HG03442 (cell line): Measurements from ENCODE around the gene WFS1.

Experiments used
- ATAC-seq: cut with Tn5 transposase; IDR thresholded peaks from one replicate; pipeline ENCODE4 v1.9.1; 2021; ENCODE audit warnings: mild to moderate bottlenecking, moderate library complexity; ENCODE audit not compliant: unreplicated experiment

Gene WFS1

DNA sequence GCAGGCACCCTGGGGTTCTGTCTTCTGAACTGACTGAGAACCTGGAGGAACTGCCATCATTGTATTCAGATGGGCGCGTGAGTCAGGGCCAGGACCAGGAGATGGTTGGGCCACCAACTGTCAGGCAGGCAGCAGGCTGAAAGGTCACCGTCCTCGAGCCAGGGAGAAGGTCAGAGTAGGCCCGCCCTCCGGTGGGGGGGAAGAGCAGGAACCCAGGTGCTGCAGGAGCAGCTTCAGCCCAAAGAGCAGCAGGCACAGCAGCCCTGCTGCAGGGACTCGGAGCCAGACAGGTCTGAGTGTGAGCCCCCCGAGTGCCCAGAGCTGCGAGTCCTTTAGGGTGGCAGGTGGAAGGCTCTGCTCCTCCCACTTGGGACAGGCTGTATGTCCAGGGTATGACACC is 26.4 kb downstream of the WFS1 start:
- no peak for ATAC-seq

- ATAC-seq = no peak
Observed at GRCh38 chr4:6297266-6297815, 27.7 kb downstream of the WFS1 start.

GRCh38 chr4:6298035-6298434 is 28.4 kb downstream of the WFS1 start:
- ATAC-seq = no peak

DNA sequence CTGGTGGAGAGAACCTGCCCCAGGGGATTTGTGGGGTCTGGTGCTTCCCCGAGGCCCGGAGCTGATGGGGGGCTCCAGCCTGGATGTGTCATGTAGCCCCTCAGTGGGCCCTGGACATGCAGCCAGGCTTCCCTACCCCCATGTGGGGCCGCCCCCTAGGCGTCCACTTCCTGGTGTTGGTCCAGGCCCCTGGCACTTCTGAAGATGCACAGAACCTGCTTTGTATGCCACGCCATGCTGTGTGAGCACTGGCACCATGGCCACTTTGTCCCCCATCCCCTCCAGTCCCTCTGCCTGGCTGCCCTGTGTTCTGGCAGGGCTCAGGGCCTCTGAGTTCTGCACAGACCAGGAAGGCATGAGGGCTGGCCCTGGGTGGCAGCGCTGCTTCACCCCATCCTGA is 29.2 kb downstream of the WFS1 start:
- no peak for ATAC-seq

GRCh38 chr4:6299875-6300274 is 30.2 kb downstream of the WFS1 start:
- no peak for ATAC-seq

- ATAC-seq = no peak
Observed at GRCh38 chr4:6300359-6300758, 30.7 kb downstream of the WFS1 start.

GRCh38 chr4:6301051-6301731 is 31.5 kb downstream of the WFS1 start:
- ATAC-seq = no peak

DNA sequence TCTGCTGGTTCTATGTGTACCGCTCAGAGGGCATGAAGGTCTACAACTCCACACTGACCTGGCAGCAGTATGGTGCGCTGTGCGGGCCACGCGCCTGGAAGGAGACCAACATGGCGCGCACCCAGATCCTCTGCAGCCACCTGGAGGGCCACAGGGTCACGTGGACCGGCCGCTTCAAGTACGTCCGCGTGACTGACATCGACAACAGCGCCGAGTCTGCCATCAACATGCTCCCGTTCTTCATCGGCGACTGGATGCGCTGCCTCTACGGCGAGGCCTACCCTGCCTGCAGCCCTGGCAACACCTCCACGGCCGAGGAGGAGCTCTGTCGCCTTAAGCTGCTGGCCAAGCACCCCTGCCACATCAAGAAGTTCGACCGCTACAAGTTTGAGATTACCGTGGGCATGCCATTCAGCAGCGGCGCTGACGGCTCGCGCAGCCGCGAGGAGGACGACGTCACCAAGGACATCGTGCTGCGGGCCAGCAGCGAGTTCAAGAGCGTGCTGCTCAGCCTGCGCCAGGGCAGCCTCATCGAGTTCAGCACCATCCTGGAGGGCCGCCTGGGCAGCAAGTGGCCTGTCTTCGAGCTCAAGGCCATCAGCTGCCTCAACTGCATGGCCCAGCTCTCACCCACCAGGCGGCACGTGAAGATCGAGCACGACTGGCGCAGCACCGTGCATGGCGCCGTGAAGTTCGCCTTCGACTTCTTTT is 32.2 kb downstream of the WFS1 start:
- ATAC-seq = no peak

DNA sequence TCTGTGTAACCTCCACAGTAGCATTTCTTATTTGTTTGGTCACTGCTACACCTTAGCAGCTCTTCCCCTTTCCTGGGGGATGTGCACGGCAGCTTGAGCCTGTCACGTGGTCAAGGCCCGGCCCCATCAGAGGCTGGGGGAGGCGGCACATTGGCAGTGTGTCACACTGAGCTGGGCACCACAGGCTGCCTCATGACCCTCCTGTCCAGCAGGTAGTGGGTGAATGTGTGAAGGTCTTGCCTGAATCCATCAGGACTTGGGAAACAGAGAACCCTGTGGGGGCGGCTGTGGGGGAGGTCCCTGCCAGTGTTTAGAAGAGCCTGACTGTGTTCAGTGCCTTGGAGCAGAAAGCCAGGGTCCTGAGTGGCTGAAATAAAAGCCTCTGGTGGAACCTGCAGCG is 33.2 kb downstream of the WFS1 start:
- no peak for ATAC-seq

GRCh38 chr4:6303943-6304342 is 34.3 kb downstream of the WFS1 start:
- ATAC-seq = no peak

DNA sequence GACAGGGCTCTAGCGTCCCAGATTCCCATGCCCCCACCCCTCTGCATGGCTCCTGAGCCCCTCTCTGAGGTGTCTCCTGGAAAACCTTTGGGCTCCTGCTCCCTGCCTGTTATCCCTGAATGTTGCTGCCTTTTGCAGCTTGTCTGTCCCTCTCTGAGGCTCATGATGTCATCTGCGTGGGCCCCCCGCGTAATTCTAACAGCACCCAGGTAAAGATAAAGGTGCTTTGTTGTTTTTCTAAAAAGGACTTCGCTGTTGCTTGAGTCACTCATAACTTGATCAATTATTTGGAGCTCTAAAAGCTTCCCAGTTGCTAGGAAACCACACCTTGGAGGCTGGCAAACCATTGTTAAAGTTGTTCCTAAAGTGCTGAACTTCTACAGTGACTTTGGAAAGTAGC is 36.6 kb downstream of the WFS1 start:
- no peak for ATAC-seq

GRCh38 chr4:6307230-6307629 is 37.6 kb downstream of the WFS1 start:
- ATAC-seq = no peak

DNA sequence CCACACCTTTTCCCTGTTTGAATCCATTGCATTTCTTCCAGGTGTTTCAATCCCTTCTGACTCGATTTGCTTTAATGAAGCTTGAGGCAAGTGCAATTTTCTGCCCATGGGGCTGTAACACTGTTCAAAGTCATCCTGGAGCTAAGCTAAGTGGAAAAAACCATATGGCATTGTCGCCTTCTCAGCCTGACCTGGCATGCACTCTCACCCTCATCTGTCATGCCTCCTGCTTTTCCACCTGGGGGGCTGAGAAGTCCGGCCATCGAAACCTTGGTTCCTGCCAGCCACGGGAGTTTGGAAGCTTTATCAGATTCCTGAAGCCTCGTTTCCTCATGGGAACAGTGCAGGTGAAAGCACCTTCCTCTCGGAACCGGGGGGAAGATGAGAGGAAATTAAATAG is 38.2 kb downstream of the WFS1 start:
- no peak for ATAC-seq

DNA sequence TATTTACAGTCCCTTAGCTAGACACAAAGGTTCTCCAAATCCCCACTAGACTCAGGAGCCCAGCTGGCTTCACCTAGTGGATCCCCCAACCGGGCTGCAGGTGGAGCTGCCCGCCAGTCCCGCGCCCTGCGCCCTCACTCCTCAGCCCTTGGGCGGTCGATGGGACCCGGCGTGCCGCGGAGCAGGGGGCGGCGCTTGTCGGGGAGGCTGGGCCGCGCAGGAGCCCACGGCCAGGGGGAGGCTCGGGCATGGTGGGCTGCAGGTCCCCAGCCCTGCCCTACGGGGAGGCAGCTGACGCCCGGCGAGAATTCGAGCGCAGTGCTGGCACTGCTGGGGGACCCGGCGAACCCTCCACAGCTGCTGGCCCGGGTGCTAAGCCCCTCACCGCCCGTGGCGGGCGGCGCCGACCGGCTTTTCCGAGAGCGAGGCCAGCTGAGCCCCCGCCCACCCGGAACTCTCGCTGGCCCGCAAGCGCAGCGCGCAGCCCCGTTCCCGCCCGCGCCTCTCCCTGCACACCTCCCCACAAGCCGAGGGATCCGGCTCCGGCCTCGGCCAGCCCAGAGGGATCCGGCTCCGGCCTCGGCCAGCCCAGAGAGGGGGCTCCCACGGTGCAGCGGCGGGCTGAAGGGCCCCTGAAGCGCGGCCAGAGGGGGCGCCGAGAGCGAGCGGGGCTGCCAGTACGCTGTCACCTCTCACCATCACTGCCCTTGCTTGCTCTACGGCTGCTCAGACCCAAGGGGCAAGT is 39.4 kb downstream of the WFS1 start:
- no peak for ATAC-seq

DNA sequence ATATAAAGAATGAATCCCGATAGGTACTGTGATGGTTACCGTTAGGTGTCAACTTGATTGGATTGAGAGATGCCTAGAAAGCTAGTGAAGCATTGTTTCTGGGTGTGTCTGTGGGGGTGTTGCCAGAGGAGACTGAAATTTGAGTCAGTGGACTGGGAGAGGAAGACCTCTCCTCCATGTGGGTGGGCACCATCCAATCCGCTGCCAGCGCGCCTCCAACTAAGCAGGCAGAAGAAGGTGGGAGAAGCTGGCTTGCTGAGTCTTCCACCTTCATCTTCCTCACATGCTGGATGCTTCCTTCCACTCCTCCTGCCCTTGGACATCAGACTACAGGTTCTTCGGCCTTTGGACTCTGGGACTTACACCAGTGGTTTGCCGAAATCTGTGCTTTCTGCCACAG is 40.1 kb downstream of the WFS1 start:
- no peak for ATAC-seq

- no peak for ATAC-seq
Observed at GRCh38 chr4:6313216-6313615, 43.6 kb downstream of the WFS1 start.

GRCh38 chr4:6316461-6317003 is 46.9 kb downstream of the WFS1 start:
- no peak for ATAC-seq

DNA sequence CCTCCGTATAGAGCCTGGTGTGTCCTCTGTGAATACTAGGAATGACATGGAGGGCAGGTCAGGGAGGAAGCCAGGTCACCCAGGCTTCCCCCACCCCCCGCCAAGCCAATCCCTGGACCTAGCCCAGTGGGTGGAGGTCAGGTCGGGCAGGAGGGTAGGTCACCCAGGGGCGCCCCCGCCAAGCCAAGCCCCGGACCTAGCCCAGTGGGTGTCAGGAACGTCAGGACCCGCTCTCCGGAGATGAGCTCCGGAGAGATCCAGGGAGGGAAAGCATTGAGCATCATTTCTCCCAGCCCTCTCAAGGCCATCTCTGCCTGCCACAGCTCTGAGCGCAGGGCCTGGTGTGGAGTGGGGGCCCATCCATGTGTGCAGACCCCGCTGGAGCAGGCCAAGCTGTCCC is 48.6 kb downstream of the WFS1 start:
- ATAC-seq = no peak

- no peak for ATAC-seq
Observed at GRCh38 chr4:6319530-6320150, 50.0 kb downstream of the WFS1 start.

DNA sequence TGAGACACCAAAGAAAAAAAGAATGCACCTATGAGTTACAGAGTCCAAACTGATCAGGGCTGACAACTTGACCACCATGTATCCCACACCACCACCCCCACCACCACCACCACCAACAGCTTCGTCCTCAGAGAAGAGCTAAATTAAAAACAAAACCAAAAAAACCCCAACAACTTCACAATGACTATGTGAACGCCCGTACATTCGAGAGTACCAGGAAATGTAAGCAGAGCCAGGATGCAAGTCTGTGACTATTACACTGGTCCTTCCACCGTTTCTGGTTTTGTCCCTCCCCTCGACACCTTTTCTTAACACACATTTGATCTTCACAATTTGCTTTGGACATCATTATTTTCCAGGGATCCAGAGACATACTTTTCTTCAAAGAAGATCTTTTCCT is 51.0 kb downstream of the WFS1 start:
- ATAC-seq = no peak

- ATAC-seq = no peak
Observed at GRCh38 chr4:6321361-6321760, 51.7 kb downstream of the WFS1 start.
